ENCODE results near the gene SLC25A10.
"Not testable (repeated sequence)": the region's sequence is repeated elsewhere in the genome, so short reads cannot be mapped to it uniquely, and the experiment has no call there.

The SLC25A10 gene

GRCh38 chr17:81733507-81734404 lies 21.7 kb downstream of the SLC25A10 start:
- peaks cover 0 to 5% of the 10 kb centered on the region in 2 donors for H3K4me1 ChIP-seq (ENCODE audit: control insufficient read depth in 1 of 2, insufficient read depth in 2 of 2, low read length in 2 of 2)
- no peaks in the 10 kb centered on the region for H3K36me3 ChIP-seq (ENCODE audit: control insufficient read depth in 1 of 2, insufficient read depth in 2 of 2, low read length in 2 of 2)
- no peaks in the 10 kb centered on the region for H3K27me3 ChIP-seq (ENCODE audit: low read depth, low read length)
- H3K27ac ChIP-seq (ENCODE audit: low read length), result no peak overlapping the region
- H3K9me3 ChIP-seq (ENCODE audit: control insufficient read depth in 1 of 2, low read length in 2 of 2), result no peaks in the 10 kb centered on the region
- H3K4me3 ChIP-seq (ENCODE audit: low read depth in 1 of 2, low read length in 2 of 2), result no peak overlapping the region

- no peaks in the 10 kb centered on the region for H3K36me3 ChIP-seq (ENCODE audit: control insufficient read depth in 1 of 2, insufficient read depth in 2 of 2, low read length in 2 of 2)
- no peaks in the 10 kb centered on the region for H3K9me3 ChIP-seq (ENCODE audit: control insufficient read depth in 1 of 2, low read length in 2 of 2)
- H3K27ac ChIP-seq (ENCODE audit: low read length), result no peak overlapping the region
- peaks cover 0 to 5% of the 10 kb centered on the region in 2 donors for H3K4me1 ChIP-seq (ENCODE audit: control insufficient read depth in 1 of 2, insufficient read depth in 2 of 2, low read length in 2 of 2)
- H3K4me3 ChIP-seq (ENCODE audit: low read depth in 1 of 2, low read length in 2 of 2), result no peak overlapping the region
- H3K27me3 ChIP-seq (ENCODE audit: low read depth, low read length), result no peaks in the 10 kb centered on the region
These were observed 22.6 kb downstream of the SLC25A10 start for GRCh38 chr17:81734405-81735263.

- H3K9me3 ChIP-seq (ENCODE audit: control insufficient read depth in 1 of 2, low read length in 2 of 2), result no peaks in the 10 kb centered on the region
- H3K36me3 ChIP-seq (ENCODE audit: control insufficient read depth in 1 of 2, insufficient read depth in 2 of 2, low read length in 2 of 2), result no peaks in the 10 kb centered on the region
- peak overlapping the region; percentile 8 to 39 for H3K4me3 ChIP-seq (ENCODE audit: low read depth in 1 of 2, low read length in 2 of 2)
- H3K4me1 ChIP-seq (ENCODE audit: control insufficient read depth in 1 of 2, insufficient read depth in 2 of 2, low read length in 2 of 2), result peaks cover 0 to 5% of the 10 kb centered on the region in 2 donors
- no peak overlapping the region for H3K27ac ChIP-seq (ENCODE audit: low read length)
- H3K27me3 ChIP-seq (ENCODE audit: low read depth, low read length), result no peaks in the 10 kb centered on the region
These were observed 23.4 kb downstream of the SLC25A10 start for GRCh38 chr17:81735264-81736102.

GRCh38 chr17:81737947-81738800 lies 26.1 kb downstream of the SLC25A10 start:
- Histone ChIP-seq H3K9me3 (ENCODE audit: control insufficient read depth in 1 of 2, low read length in 2 of 2) (no peaks in the 10 kb centered on the region), H3K27me3 (ENCODE audit: low read depth, low read length) (no peaks in the 10 kb centered on the region), H3K27ac (ENCODE audit: low read length) (no peak overlapping the region), H3K36me3 (ENCODE audit: control insufficient read depth in 1 of 2, insufficient read depth in 2 of 2, low read length in 2 of 2) (no peaks in the 10 kb centered on the region), H3K4me3 (ENCODE audit: low read depth in 1 of 2, low read length in 2 of 2) (no peak overlapping the region), H3K4me1 (ENCODE audit: control insufficient read depth in 1 of 2, insufficient read depth in 2 of 2, low read length in 2 of 2) (peaks cover 0 to 5% of the 10 kb centered on the region in 2 donors)

GRCh38 chr17:81738801-81739393 lies 26.8 kb downstream of the SLC25A10 start:
- no peaks in the 10 kb centered on the region for H3K9me3 ChIP-seq (ENCODE audit: control insufficient read depth in 1 of 2, low read length in 2 of 2)
- H3K36me3 ChIP-seq (ENCODE audit: control insufficient read depth in 1 of 2, insufficient read depth in 2 of 2, low read length in 2 of 2), result no peaks in the 10 kb centered on the region
- no peaks in the 10 kb centered on the region for H3K27me3 ChIP-seq (ENCODE audit: low read depth, low read length)
- H3K27ac ChIP-seq (ENCODE audit: low read length), result no peak overlapping the region
- no peak overlapping the region for H3K4me3 ChIP-seq (ENCODE audit: low read depth in 1 of 2, low read length in 2 of 2)
- H3K4me1 ChIP-seq (ENCODE audit: control insufficient read depth in 1 of 2, insufficient read depth in 2 of 2, low read length in 2 of 2), result peaks cover 0 to 2% of the 10 kb centered on the region in 2 donors

GRCh38 chr17:81739593-81739992 lies 27.5 kb downstream of the SLC25A10 start:
- not testable (repeated sequence) for H3K27ac ChIP-seq (ENCODE audit: low read length); H3K4me1 ChIP-seq (ENCODE audit: control insufficient read depth in 1 of 2, insufficient read depth in 2 of 2, low read length in 2 of 2); H3K27me3 ChIP-seq (ENCODE audit: low read depth, low read length); H3K4me3 ChIP-seq (ENCODE audit: low read depth in 1 of 2, low read length in 2 of 2); H3K36me3 ChIP-seq (ENCODE audit: control insufficient read depth in 1 of 2, insufficient read depth in 2 of 2, low read length in 2 of 2); H3K9me3 ChIP-seq (ENCODE audit: control insufficient read depth in 1 of 2, low read length in 2 of 2)

GRCh38 chr17:81740395-81740961 lies 28.4 kb downstream of the SLC25A10 start:
- H3K36me3 ChIP-seq (ENCODE audit: control insufficient read depth in 1 of 2, insufficient read depth in 2 of 2, low read length in 2 of 2), result no peaks in the 10 kb centered on the region
- H3K4me1 ChIP-seq (ENCODE audit: control insufficient read depth in 1 of 2, insufficient read depth in 2 of 2, low read length in 2 of 2), result no peaks in the 10 kb centered on the region
- H3K27ac ChIP-seq (ENCODE audit: low read length), result no peak overlapping the region
- H3K27me3 ChIP-seq (ENCODE audit: low read depth, low read length), result no peaks in the 10 kb centered on the region
- no peaks in the 10 kb centered on the region for H3K9me3 ChIP-seq (ENCODE audit: control insufficient read depth in 1 of 2, low read length in 2 of 2)
- H3K4me3 ChIP-seq (ENCODE audit: low read depth in 1 of 2, low read length in 2 of 2), result no peak overlapping the region

GRCh38 chr17:81741049-81741593 lies 29.0 kb downstream of the SLC25A10 start:
- Histone ChIP-seq H3K36me3 (ENCODE audit: control insufficient read depth in 1 of 2, insufficient read depth in 2 of 2, low read length in 2 of 2) (no peaks in the 10 kb centered on the region), H3K4me3 (ENCODE audit: low read depth in 1 of 2, low read length in 2 of 2) (no peak overlapping the region), H3K9me3 (ENCODE audit: control insufficient read depth in 1 of 2, low read length in 2 of 2) (no peaks in the 10 kb centered on the region), H3K27me3 (ENCODE audit: low read depth, low read length) (no peaks in the 10 kb centered on the region), H3K27ac (ENCODE audit: low read length) (no peak overlapping the region), H3K4me1 (ENCODE audit: control insufficient read depth in 1 of 2, insufficient read depth in 2 of 2, low read length in 2 of 2) (no peaks in the 10 kb centered on the region)

GRCh38 chr17:81741594-81742452 lies 29.7 kb downstream of the SLC25A10 start:
- H3K4me1 ChIP-seq (ENCODE audit: control insufficient read depth in 1 of 2, insufficient read depth in 2 of 2, low read length in 2 of 2), result no peaks in the 10 kb centered on the region
- H3K27me3 ChIP-seq (ENCODE audit: low read depth, low read length), result no peaks in the 10 kb centered on the region
- H3K4me3 ChIP-seq (ENCODE audit: low read depth in 1 of 2, low read length in 2 of 2), result no peak overlapping the region
- H3K27ac ChIP-seq (ENCODE audit: low read length), result no peak overlapping the region
- no peaks in the 10 kb centered on the region for H3K9me3 ChIP-seq (ENCODE audit: control insufficient read depth in 1 of 2, low read length in 2 of 2)
- no peaks in the 10 kb centered on the region for H3K36me3 ChIP-seq (ENCODE audit: control insufficient read depth in 1 of 2, insufficient read depth in 2 of 2, low read length in 2 of 2)
